Hematopoietic multipotent progenitor cell treated with erythropoietin and hydrocortisone succinate and interleukin-3 and kit ligand, for 17 days (in vitro differentiated cells): ENCODE measurements around the gene RCOR3.
"Not testable (repeated sequence)": the region's sequence is repeated elsewhere in the genome, so short reads cannot be mapped to it uniquely, and the experiment has no call there.

ENCODE experiments used
- DNase-seq: peaks from one replicate; pipeline ENCODE4 v3.0.0-alpha.2; 2015; ENCODE audit warnings: low spot score

Gene RCOR3

GRCh38 chr1:211341999-211342398, 82.8 kb downstream of the RCOR3 start:
- no peak for DNase-seq

DNA sequence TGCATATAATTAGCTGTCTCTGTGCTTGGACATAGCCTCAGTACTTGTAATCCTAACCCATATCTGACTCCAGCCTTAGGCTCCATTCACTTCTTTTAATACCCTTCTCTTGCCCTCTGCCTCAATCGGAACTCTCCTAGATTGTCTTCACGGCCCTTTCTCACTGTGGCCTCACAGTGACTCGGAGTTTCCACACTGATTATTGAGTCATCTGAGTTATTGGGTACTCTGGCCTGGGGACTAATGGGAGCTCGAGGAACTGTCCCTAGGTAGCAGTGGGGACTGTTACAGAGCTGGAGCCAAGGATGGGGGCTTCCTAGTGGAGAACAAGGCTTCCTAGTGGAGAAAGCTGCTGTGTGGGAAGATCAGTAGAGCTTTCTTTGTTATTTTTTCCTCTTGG, 84.4 kb downstream of the RCOR3 start:
- DNase-seq: no peak

DNA sequence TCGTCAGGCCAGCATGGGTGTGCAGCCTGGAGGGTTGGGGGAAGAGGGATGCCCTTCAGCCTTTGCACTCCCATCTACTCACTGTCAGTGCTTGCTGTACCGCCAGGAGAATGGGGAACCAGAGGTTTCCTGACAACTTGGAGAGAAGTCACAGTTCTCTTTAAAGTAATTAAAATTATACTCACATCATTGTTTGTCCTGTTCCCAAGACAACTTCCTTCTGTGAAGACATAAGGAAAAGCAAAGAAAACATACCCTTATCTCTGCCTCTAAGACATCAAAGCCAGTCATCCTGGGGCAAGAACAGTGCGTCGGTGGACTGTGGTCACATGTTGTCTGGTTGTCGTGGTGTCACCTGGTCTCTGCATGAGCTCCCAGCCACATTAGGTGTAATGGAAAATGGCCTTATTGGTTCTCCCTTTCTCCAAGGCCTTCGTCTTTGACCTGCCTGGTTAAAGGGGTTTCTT, 85.0 kb downstream of the RCOR3 start:
- no peak for DNase-seq

DNA sequence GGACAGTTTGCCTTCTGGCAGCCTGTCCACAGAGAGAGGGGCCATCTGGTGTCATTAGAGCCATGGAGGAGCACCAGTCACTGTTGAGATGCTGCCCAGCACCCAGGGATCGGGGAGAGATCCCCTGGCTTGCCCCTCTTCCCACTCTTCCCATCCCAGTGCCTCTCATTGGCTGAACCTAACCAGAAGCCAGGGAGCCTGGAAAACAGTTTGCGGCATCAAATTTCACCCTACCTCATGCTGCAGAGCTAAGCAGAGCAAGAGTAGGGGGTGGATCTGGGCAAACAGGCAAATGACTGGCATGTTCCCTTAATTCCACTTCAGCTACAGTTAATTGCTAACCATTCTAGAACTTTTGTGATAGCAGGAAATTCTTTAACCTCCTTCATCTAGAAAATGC, 86.6 kb downstream of the RCOR3 start:
- no peak for DNase-seq

- no peak for DNase-seq
Measured at GRCh38 chr1:211347077-211347844, 88.1 kb downstream of the RCOR3 start.

DNA sequence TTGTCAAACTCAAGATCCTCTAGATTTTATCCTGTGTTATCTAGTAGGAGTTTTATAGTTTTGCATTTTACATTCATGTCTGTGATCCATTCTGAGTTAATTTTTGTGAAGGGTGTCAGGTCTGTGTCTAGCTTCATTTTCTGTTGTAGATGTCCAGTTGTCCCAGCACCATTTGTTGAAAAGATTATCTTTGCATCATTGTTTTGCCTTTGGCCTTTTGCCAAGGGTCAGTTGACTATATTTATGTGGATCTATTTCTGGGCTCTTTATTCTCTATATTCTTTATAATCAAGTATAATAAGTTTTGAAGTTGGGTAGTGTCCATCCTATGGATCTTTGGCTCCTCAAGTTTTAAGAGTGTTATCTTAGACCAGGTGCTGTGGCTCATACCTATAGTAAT, 89.4 kb downstream of the RCOR3 start:
- DNase-seq: no peak

DNA sequence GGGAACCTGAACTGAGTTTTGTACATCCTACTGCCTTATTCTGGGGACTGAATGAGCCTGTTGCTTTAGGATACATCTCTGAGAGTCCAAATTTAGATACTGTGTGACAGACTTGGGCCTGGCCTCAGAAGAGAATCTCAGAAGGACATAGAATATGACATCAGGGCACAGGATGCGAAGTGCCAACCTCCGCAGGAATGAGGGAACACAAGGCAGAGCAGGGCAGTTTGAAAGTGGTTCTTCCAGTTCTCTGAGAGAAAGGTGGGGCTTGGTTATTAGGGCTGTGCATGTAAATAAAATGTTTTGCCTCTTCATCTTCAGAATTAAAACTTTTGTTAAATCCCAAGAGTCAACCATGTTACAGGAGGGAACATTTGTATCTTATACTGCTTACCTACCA, 90.6 kb downstream of the RCOR3 start:
- DNase-seq: no peak

DNA sequence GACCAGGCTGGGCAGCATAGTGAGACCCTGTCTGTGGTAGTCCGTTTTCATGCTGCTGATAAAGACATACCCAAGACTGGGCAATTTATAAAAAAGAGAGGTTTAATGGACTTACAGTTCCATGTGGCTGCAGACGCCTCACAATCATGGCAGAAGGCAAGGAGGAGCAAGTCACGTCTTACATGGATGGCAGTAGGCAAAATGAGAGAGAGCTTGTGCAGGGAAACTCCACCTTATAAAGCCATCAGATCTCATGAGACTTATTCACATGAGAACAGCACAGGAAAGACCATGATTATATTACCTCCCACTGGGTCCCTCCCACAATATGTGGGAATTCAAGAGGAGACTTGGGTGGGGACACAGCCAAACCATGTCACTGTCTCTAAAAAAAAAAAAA, 92.9 kb downstream of the RCOR3 start:
- not testable (repeated sequence) for DNase-seq

DNA sequence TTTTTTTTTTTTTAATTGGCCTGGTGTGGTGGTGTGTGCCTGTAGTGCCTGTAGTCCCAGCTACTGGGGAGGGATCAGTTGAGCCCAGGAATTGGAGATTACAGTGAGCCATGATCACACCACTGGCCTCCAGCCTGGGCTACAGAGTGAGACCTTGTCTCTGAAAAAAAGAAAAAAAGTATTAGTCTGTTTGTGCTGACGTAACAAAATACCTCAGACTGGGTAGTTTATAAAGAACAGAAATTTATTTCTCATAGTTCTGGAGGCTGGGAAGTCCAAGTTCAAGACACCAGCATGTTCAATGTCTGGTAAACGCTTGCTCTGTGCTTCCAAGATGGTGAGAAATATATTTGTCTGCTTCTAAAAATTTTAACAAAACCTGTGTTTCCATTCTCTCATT, 93.3 kb downstream of the RCOR3 start:
- no peak for DNase-seq

GRCh38 chr1:211352985-211353515, 93.9 kb downstream of the RCOR3 start:
- peak; percentile 69 for DNase-seq

DNA sequence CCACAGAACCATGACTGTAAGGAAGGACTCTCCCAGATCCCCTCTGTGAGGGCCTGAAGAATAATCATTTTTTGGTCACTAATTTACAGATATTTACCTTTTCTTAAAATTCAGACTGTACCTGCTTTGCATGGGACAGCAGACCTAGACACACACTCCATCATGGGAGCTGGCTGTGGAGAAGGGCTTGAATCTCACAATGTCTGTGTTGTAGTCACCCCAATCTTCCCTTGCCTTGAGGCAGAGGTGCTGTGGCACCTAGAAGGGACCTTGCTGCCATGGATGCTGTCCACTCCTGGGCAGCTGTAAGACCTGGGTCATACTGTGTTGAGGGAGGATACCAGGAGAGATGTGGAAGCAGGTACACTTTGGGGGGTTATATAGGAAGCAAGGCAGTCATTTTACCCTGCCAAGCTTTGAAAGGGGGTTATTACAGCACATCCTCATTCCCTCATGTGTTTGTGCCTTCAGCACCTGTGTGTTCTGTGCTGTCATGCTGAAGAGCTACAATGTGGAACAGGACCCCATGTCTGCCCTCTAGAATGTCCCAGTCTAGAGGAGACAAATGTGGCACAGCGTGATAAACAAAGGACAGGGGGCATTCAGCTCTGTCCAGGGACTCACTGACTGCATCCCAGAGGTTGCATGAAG, 94.5 kb downstream of the RCOR3 start:
- no peak for DNase-seq

DNA sequence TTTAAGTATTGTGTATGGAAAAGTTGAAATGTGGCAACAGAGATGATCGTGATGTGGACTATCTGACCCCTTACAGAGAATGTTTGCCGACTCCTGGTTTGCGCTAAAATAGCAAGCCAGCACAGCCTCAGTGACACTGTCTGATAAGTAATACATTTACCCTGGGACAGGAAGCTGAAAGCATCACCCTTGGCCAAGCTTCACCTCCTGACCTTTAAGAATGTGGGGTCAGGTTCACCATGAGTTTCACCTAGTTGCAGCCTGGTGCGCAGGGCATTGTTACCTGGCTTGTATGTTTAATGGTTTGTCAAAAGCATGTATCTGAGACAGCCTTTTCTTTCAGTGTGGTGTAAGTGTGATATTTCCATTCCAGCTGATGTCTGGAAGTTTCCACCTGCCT, 96.7 kb downstream of the RCOR3 start:
- DNase-seq: no peak

DNA sequence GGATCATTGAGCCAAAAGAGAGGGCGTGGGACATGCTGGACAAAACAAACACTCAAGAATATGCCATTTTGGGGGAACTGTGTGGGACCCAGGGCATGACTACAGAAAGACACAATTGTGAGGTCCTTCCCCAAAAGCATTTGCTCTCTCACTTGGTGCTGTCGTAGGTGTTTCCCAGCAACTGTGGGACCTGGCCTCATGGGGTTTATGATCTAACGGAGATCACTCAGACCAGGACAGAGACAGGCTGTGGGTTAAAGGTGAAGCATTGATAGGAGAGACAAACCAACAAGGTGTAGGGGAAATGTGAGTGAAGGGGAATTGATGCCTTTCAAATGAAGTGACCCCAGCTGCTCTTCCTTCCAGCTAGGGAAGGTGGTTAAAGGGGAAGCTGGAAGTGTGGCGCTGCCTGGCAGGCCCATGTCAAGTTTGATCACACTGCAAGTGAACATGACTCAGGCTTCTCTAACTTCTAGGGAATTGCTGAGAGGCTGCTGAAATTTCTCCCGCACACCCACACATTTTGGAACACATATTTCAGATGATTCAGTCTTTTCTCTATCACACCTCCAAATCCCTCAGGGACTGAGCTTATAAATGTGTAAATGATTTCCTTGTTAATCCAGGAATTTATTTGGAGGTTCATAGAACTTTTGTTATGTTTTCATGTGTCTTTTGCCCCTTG, 97.7 kb downstream of the RCOR3 start:
- DNase-seq: no peak

DNA sequence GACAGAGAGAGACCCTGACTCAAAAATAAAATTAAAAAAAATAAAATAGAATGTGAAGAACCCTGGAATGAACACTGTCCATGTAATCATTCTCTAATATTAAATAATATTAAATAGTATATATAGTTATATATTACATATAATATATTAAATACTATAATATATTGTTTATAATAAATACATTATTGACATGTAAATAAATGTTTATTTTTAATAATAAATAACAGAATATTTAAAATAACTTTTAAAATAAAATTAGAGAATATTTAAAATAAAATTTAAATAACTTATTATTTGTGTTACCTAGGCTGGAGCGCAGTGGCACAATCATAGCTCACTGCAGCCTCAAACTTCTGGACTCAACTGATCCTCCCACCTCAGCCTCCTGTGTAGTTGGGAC, 99.5 kb downstream of the RCOR3 start:
- no peak for DNase-seq

GRCh38 chr1:211359876-211360275, 100.7 kb downstream of the RCOR3 start:
- no peak for DNase-seq

GRCh38 chr1:211361202-211361601, 102.0 kb downstream of the RCOR3 start:
- DNase-seq: no peak
